ENCODE data around the gene FA2H.
"Not testable (repeated sequence)": the region's sequence is repeated elsewhere in the genome, so short reads cannot be mapped to it uniquely, and the experiment has no call there.

FA2H gene

DNA sequence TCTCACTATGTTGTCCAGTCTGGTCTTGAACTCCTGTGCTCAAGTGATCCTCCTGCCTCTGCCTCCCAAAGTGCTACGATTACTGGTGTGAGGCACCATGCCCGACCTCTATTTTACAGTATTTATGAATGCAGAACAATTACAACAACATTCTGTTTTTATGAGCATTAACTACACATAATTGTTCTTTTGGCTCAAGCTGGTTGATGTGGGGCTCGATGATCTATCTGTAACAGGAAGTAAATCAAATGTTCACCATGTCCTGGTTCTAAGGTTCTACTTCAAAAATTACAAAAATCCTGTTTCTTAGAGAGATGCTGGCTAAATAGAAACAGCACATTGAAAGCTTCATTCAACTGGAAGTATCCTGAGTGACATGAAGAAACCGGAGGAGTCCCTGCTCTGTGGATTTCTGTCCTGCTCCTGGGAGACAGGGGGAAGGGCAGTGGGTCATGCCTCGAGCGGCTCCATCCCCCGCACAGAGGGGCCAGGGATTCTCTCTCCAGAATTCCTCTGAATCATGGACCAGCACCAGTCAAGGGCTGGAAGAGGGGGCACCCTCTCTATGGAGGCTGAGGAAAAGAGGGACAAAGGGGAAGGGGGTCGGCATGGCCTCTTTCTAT lies 31.5 kb downstream of the FA2H start:
- DNase-seq (ENCODE audit: low read depth) = no peak

DNA sequence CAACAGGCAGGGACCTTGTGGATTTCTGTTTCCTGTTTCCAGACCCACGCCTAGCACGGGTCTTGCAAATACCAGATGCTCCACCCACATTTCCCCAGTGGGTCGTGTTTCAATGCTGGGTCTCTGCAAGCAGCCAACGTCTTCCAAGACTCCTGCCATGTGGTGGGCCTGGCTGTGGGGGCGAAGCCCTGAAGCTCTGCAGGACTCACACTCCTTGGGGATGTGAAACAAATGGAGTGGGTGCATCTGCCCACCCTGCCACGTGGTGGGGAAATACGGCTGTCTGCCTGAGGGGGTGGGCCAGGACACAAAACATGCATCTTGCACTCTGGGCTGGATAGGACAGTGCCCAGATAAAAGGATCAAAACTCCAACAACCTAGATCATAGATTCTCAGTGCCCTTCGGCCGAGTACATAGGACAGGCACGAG lies 32.6 kb downstream of the FA2H start:
- DNase-seq (ENCODE audit: low read depth) = no peak

DNA sequence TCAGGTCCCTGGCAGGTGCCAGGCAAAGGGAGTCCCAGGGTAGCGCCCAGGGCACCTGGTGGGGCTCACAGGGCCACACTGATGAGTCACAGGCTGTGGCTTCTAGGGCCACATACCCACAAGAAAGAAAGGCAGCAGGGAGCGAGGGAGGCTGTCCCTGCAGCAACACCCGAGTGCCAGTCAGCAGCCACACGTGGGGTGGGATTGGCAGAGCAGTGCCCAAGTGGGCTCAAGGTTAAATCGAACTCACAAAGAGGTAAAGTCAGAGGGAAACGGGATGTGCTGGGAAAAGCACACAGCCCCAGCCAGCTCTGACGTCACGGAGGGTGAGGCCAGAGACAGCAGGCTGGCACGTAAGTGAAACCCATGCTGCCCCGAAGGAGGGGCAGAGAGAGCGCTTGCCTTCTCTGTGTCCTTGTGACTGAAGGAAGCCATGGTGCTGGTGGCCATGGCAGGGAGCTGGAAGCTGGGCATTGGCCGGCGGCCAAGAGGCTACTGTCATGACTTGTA lies 33.8 kb downstream of the FA2H start:
- no peak for DNase-seq (ENCODE audit: low read depth)

DNA sequence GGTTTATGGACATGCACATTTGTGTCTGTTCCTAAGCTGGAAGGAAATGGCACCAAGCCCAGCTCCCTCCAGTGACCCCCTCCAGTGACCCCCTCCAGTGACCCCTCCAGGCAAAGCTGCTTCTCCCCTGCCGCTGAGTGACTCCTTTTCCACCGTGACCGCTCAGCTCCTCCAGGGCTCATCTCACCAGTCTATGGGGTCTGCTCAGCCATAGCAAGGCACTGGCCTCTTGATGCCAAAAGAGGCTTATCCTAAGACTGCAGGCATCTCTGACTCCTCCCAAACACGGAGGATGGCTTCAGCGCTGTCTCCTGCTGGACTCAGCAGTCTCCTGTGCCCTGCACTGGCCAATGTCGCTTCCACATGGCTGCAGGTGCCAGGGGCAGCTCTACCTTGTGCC lies 35.3 kb downstream of the FA2H start:
- no peak for DNase-seq (ENCODE audit: low read depth)

DNA sequence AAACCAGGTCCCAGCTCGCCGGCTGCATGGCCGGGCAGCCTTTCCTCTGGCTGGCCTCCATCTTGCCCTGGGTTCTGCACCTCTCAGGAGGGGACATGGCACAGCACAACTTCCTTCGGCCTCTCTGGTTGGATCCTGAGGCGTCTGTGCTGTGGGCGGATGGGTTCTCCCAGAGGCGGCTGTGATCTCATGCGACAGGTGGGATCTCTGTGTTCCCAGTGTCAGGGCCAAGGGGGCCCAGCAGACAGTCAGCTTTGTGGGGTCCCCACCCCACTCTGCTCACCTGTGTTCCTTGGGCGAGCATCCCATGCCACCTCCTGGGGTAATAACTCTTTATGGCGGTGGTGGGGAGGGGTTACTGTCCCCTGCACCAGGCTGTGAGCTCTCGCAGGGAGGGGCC lies 35.8 kb downstream of the FA2H start:
- DNase-seq (ENCODE audit: low read depth) = no peak

DNA sequence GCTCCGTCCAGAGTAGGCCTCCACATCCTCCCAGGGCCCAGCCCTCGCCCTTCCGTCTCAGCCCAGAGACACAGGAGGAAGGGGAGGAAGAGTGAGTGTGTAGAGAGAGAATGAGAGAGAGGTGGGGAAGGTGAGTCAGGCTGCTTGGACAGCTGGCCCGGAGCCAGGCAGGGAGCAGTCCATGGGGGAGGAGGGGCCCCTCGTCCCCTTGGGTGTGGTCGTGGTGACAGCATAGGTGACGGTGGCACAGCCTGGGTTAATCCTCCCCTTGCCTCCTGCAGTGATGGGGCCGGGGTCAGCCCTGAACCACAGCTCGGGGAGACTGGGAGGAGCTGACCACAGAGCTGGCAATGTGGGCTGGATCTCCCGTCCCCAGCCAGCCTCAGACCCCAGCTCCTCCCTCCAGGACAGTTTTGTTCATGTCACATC lies 36.5 kb downstream of the FA2H start:
- no peak for DNase-seq (ENCODE audit: low read depth)

DNA sequence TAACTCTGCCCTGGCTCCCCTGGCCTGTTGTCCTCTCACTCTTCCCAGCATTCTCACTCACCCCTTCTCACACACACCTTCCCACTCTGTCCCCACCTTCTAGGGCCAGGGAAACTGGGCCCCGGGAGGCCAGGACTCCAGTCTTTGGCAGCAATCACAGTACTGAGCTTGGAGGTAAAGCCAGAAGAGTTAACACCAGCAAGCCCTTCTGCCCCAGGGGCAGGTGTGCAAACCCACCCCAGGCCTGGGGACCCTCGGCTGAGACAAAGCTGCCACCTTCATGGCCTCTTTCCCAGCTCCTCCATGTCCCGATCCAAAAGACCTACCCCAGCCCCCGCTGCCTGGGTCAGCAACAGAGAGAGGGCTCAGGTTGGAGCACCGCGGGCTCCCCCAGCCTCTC lies 37.1 kb downstream of the FA2H start:
- no peak for DNase-seq (ENCODE audit: low read depth)

DNA sequence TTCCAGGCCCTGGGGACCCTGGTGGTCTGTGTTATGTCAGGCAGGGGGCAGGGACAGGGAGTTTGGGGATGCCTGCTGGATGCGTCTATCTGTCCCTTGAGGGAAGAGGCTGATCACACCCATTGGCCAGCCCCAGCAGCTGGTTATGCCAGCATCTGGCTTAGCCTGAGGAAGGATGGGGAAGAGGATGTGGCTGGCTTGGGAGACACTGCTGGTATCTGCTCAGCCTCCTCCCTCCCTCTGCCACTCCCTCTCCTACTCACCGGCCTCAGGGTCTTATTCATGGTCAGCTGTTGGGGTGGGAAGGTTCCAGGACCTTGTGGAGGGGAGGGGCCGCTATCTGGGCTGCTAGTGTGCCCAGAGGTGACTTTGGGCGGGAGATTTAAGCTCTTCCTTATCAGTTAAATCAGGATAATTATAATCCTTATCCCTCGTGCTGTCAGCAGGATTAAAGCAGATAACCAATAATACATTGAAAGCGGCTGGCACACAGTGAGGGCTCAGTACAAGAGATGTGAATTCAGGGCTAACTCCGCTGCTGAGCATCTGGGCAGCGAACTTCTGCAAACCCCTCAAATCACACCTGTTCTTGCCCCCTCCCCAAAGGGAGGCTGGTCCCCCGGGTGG lies 38.0 kb downstream of the FA2H start:
- no peak for DNase-seq (ENCODE audit: low read depth)

DNA sequence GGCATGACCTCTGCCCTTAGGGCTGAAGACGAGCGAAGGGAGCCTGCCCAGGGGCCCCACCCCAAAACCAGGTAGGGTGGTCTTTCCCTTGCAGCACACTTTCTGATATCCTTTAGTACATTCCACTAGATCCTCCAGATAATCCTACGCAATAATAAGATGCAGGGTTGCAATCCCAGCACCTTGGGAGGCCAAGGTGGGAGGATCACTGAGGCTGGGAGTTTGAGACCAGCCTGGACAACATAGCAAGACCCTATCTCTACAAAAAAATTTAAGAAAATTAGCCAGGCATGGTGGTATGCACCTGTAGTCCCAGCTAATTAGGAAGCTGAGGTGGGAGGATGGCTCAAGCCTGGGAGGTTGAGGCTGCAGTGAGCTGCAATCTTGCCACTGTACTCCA lies 39.1 kb downstream of the FA2H start:
- no peak for DNase-seq (ENCODE audit: low read depth)

DNA sequence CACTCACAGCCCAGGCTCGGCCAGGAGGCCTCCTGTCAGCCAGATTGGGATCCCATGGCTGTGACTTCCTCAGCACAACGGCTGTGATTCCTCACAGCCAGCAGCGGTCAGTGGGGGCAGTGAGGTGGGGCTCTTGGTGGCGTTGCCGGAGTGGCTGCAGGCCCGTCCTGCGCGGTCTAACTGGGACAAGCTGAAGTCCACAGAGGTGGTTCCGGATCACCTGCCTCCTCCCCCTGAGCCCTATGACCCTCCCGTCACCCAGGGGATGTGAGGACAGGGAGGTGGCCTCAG lies 39.5 kb downstream of the FA2H start:
- DNase-seq (ENCODE audit: low read depth) = no peak

DNA sequence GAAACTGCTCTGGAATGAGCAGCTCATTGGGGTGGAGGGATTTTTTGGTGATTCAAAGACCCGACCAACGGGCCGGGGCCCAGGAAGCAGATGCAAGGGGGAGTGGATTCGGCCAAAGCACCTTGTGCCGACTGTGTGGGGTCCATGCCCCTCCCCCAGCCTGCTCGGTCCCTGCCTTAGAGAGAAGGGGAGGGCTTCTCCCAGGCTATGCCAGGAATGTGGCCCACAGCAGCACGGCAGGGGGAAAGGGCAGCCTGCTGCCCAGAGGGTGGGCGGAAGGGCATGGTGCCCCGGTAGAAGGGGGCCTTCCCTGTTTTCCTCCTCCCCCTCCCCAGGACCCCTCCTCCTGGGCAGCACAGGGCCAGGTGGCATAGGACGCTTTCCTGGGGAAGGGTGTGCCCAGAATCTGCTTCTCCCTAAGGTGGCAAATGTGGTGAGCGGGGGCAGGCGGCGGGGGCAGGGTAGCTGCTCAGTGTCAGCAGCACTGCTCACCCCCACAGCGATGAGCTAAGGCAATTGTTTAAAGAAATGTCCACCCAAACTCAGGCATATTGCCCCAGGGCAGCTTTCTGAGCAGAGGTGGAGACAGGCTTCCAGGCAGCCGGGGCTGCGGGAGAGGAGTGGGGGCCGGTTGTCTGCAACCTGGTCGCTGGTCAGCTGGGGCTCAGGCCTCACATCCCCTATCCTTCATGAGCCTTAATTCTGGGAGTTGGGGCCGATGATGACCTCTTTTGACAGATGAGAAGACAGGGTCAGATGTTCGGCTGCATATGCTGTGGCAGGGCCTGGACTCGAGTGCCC lies 40.1 kb downstream of the FA2H start:
- no peak for DNase-seq (ENCODE audit: low read depth)

DNA sequence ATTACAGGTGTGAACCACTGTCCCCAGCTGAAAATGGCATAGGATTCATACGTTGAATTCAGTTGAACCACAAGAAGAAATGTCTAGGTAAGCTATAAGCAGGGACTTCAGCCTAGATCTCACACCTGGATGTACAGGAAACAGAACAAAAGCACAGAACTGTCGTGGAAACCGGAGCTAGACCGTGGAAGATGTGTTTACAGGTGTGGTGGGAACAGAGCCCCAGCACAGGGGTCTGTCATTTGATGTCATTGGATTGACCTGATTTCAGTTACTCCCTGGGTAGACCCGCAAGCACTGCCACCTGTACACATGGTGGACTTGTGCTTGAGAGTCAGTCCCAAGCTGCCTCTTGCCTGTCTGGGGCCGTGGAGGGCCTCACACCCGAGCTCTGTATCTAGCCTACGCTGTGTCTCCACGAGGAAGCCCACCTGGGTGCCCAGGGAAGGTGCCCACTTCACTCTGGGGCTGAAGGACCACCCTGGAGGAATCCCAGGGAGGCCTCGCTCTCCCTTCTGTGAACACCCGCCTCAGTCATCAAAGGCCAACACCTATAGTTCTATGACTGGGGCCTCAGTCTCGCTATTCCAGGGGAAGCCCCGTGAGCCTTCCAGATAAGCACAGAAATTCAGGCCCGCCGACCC lies 41.8 kb downstream of the FA2H start:
- DNase-seq (ENCODE audit: low read depth) = no peak

DNA sequence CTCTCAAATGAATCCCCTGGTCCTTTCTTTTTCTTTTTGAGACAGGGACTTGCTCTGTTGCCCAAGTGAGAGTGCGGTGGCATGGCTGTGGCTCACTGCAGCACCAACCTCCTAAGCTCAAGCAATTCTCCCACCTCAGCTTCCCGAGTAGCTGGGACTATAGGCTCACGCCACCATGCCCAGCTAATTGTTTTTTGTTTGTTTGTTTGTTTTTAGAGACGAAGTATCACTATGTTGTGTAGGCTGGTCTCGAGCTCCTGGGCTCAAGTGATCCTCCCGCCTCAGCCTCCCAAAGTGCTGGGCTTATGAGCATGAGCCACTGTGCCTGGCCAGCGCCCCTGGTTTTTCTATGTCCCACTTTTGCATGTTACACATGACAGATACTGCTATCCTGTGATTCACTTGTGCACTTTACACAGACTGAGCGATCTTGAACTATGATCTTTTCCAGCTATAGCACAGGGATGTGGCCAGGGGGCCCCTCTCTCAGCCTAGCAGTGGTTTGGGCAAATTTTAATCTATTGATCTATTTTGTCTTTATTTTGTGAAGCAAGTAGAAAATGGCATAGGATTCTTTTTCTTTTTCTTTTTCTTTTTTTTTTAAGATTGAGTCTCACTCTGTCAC lies 42.7 kb downstream of the FA2H start:
- no peak for DNase-seq (ENCODE audit: low read depth)

DNA sequence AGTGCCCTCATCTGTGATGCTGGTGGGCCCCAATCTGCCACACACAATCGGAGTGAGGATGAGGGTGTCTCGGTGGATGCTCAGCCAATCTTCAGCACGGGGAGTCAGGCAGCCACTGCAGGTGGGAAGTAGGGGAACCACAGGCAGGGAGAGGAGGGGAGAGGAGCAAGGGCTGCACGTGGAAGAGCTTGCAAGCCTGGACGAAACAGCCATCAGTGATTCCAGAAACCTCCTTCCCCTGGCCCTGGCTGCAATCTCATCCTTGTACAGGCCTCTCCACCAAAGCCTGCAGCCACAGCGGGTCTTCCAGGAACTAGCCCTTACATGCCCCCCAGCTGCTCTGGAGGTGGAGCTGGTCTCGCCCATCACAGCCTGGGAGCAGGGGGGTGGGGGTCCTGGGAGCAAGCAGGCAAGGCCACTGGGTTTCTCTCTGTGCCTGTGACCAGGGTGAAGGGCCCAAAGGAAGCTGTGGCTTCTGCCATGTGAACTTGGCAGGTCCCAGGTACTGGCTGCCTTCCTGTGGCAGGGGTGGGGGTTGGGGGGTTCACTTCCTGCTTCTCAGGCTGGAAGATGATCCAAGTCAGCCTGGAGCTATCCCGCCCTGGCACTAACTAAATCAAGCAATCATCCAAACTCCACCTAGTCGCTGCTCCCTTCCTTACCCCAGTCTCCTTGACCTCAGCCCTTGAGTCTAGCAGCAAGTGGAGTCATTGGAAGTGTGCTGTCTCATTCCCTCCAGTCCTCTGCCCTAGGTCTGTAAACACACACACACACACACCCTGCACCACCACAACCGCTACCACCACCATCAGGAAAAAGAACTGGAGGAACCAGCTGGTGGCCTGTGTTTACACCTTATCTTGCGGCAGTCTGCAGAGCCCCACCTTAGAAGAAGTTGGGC lies 44.6 kb downstream of the FA2H start:
- DNase-seq (ENCODE audit: low read depth) = no peak

DNA sequence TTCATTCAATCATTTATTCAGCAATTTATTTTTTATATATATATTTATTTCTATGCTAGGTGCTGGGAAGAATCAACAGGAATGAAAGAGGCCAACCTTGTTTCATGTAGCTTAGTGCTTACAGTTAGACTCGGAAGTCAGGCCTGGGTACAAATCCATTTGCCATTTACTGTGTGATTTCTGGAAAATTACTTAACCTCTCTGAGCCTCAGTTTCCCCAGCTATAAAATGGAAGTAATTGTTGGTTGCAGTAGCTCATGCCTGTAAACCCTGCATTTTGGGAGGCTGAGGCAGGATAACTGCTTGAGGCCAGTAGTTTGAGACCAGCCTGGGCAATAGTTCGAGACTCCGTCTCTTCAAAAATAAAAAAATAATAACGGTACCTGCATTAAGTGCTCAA lies 46.7 kb downstream of the FA2H start:
- DNase-seq (ENCODE audit: low read depth) = no peak

DNA sequence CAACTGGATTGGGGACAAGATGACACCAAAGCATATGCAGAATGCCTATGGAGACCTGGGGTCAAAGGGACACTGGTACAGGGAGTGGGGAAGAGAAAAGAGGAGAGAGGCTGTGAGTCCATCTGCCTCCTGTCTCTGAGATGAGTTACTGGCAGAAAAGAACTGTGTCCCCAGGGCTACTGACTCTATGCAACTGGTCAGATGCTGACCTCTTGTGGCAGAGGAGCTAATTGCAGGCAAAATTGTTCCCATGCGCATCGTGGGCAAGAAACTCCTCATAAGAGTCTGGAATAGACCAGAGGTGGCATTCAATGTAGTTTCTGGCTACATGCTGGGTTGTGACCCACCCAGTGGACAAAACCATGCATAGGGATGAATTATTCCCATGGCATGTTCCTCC lies 47.9 kb downstream of the FA2H start:
- DNase-seq (ENCODE audit: low read depth) = no peak

DNA sequence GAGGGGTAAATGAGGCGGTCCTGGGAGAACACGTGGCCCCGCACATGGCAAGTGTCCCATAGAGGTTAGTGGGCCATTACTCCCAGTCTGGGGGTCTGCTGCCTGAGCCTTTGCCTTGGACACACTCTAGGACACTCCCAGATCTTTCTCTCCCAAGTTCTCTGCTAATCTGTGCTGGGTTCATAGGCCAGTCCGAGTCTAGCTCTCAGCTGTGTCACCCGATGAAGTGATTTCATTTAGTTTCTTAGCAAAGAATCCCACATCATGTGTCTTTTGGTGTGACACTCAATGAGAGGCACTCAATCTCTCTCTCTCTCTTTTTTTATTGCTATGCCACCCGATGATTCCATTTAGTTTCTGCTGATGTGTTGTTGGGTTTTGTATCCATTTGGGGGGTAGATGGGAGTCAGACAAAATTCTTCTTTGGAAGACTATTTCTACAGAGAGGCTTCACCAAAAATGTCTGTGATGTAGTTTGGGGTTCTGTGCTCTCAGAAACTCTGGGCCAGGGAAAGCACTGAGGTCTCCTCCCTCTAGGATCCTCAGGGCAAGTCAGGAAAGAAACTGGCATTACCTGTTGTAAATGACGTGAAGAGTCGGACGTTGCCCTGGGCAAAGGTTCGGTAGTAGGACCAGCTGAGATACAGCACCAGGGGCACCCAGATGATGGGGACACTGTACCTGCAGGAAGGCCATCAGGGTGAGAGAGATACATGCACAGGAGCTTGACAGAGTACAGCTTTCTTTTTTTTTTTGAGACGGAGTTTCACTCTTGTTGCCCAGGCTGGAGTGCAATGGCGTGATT lies 48.8 kb downstream of the FA2H start:
- DNase-seq (ENCODE audit: low read depth) = no peak

DNA sequence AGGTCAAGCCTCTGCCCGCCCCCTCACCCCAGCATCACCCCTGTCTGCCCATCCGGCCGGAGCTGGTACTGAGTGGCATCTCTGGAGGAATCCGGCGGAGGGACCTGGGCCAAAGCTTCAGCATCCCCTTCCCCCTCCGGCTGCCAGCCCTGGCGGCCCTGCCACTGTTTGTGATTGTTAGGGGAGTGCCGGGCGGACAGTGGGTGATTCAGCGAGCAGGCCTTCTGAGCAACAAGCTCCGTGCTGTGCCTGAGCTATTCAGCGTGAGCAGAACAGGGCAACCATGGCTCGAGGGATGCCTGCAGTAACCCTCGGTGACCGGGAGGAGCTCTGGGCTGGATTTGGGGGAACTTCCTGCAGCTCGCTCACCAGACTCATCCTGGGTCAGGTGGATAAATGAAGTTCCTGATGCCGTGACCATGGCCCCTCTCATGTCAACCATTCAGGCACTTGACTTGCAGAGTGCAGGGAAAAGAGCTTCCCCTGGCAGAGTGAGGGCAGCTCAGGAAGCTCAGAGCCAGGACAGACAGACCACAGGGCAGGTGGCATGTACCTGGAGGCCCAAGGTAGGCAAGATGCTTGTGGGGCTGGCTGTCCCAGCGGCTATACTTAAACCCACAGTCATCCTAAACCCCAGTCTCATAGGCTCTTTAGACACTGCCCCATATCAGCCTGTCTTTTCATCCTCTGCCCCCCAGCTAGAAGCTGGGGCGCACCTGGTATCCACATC lies 49.6 kb downstream of the FA2H start:
- DNase-seq (ENCODE audit: low read depth) = no peak

DNA sequence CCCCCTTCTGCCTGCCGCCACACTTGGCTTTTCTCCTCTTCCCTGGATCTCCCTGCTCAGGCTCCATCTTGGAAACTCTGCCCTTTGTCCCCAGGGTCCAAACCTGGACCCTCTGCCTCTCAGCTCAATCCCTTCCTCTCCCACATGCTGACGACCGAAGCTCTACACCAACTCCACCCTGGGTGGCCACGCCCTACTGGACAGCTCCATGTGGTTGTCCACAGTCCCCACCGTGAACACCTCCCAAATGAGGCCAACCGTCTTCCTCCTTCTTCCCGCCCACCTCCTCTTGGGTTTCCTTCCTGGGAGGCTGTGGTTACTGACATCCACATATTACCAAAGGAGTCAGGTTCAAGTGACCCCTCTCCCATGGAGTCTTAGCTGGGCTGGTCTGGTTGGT lies 51.4 kb downstream of the FA2H start:
- DNase-seq (ENCODE audit: low read depth) = no peak

DNA sequence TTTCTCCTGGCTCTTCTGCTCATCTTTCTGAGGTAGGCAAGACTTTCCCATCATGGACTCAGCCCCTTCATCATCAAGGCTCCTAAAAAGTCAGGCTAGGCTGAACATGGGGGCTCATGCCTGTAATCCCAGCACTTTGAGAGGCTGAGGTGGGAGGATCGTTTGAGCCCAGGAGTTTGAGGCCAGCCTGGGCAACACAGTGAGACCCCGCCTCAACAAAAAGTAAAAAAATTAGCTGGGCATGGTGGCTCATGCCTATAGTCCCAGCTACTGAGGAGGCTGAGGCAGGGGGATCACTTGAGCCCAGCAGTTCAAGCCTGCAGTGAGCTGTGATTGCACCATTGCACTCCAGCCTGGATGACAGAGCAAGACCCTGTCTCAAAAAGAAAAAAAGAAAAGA lies 52.5 kb downstream of the FA2H start:
- DNase-seq (ENCODE audit: low read depth) = not testable (repeated sequence)
